Adrenal gland (tissue), 5 donors: ENCODE data around the gene PTPN1.

Source experiments
- CTCF ChIP-seq, 6 experiments: fragments of 450-650 bp in 4 of 6; fragments of 200-600 bp in 2 of 6; sonication (generic) in 1 of 6; IDR thresholded peaks; 1 replicate in 5 of 6; 2 replicates in 1 of 6; pipeline versions ENCODE4 v1.5.1 to v1.8.0; 2016 to 2021; ENCODE audit warnings: antibody characterized with exemption in 6 of 6, mild to moderate bottlenecking in 2 of 6, moderate library complexity in 1 of 6
- POLR2A ChIP-seq, 2 donors: fragments of 450-650 bp; IDR thresholded peaks; one replicate each; pipeline ENCODE4 v1.6.1; 2017; ENCODE audit warnings: antibody characterized with exemption in 2 of 2, mild to moderate bottlenecking in 2 of 2, moderate library complexity in 1 of 2
- donor health status: DM: no; HTN: no; CAD: no.

GRCh38 chr20:50496773-50497385 lies 13.3 kb upstream of the PTPN1 start:
- TF ChIP-seq CTCF (IDR thresholded peaks at IDR 0.05), result no peak
- TF ChIP-seq POLR2A (IDR thresholded peaks at IDR 0.05), result no peak
